GM23338 (cell line): ENCODE data around the gene CDC42BPB. TPM values are rescaled to one million over a fixed set of nuclear protein-coding genes. Genes with fewer than 3 reads are reported as not detected.

Experiments
- ATAC-seq: fragments of 200-7000 bp; cut with Tn5 transposase; 3 replicates; pipeline ENCODE4 v1.9.1; 2020
- DNase-seq: peaks from one replicate; pipeline ENCODE4 v3.0.0-alpha.2; 2015; ENCODE audit warnings: low spot score
- H2AFZ ChIP-seq: fragments of 200-600 bp; sonication (generic); 2 replicates; pipeline ENCODE4 v1.8.0; 2016; ENCODE audit warnings: antibody characterized with exemption, mild to moderate bottlenecking, moderate library complexity
- H3F3A ChIP-seq: fragments of 200-600 bp; sonication (generic); replicated peaks from 2 replicates; pipeline ENCODE4 v1.8.0; 2017; ENCODE audit warnings: antibody characterized with exemption, mixed run types, low read depth
- H3K27ac ChIP-seq: fragments of 200-600 bp; sonication (generic); 2 replicates; pipeline ENCODE4 v1.6.1; 2016; ENCODE audit warnings: low read depth
- H3K27me3 ChIP-seq: fragments of 200-600 bp; sonication (generic); 2 replicates; pipeline ENCODE4 v1.8.0; 2016; ENCODE audit warnings: mild to moderate bottlenecking, mixed run types, moderate library complexity; ENCODE audit not compliant: insufficient read depth
- H3K36me3 ChIP-seq: fragments of 200-600 bp; sonication (generic); 2 replicates; pipeline ENCODE4 v1.8.0; 2016; ENCODE audit warnings: mild to moderate bottlenecking; ENCODE audit not compliant: insufficient read depth
- H3K4me1 ChIP-seq: fragments of 200-600 bp; sonication (generic); 2 replicates; pipeline ENCODE4 v1.8.0; 2016; ENCODE audit warnings: mild to moderate bottlenecking, moderate library complexity; ENCODE audit not compliant: insufficient read depth
- H3K4me2 ChIP-seq: fragments of 200-600 bp; sonication (generic); 2 replicates; pipeline ENCODE4 v1.7.1; 2017; ENCODE audit warnings: mixed run types
- H3K4me3 ChIP-seq: fragments of 200-600 bp; sonication (generic); 2 replicates; pipeline ENCODE4 v1.6.1; 2016; ENCODE audit warnings: mixed run types
- H3K79me2 ChIP-seq: fragments of 200-600 bp; sonication (generic); replicated peaks from 2 replicates; pipeline ENCODE4 v1.8.0; 2017; ENCODE audit warnings: mild to moderate bottlenecking; ENCODE audit not compliant: insufficient read depth
- H3K9me2 ChIP-seq: fragments of 200-600 bp; sonication (generic); 2 replicates; pipeline ENCODE4 v1.8.0; 2017; ENCODE audit not compliant: insufficient read depth
- H4K20me1 ChIP-seq: fragments of 200-600 bp; sonication (generic); replicated peaks from 2 replicates; pipeline ENCODE4 v1.8.0; 2017; ENCODE audit warnings: mild to moderate bottlenecking; ENCODE audit not compliant: insufficient read depth
- H3K27ac Mint-ChIP-seq: 2 replicates; pipeline ENCODE4 v1.8.0; 2020; ENCODE audit warnings: inconsistent platforms, mild to moderate bottlenecking, moderate library complexity, mixed read lengths
- H3K27me3 Mint-ChIP-seq: 3 replicates; pipeline ENCODE4 v1.8.0; 2022; ENCODE audit warnings: low read depth, mild to moderate bottlenecking, moderate library complexity, mixed read lengths, inconsistent platforms; ENCODE audit not compliant: insufficient read depth, poor library complexity
- H3K36me3 Mint-ChIP-seq: 3 replicates; pipeline ENCODE4 v1.8.0; 2021; ENCODE audit warnings: low read depth, mild to moderate bottlenecking, inconsistent platforms, moderate library complexity, mixed read lengths
- H3K4me1 Mint-ChIP-seq: 3 replicates; pipeline ENCODE4 v1.8.0; 2020; ENCODE audit warnings: mild to moderate bottlenecking, inconsistent platforms, mixed read lengths
- H3K4me3 Mint-ChIP-seq: 3 replicates; pipeline ENCODE4 v1.8.0; 2021; ENCODE audit warnings: moderate library complexity, mild to moderate bottlenecking, inconsistent platforms, mixed read lengths
- H3K9me3 Mint-ChIP-seq: 3 replicates; pipeline ENCODE4 v1.8.0; 2020; ENCODE audit warnings: moderate library complexity, mild to moderate bottlenecking, inconsistent platforms, mixed read lengths
- CREB1 ChIP-seq: fragments of 250-450 bp; sonication (Bioruptor Pico); IDR thresholded peaks from 2 replicates; pipeline ENCODE4 v1.5.0; 2020; ENCODE audit warnings: low read depth, mild to moderate bottlenecking, moderate library complexity
- EZH2 ChIP-seq: fragments of 200-600 bp; sonication (generic); IDR thresholded peaks from one replicate; pipeline ENCODE4 v1.8.0; 2017; ENCODE audit warnings: antibody characterized with exemption, mild to moderate bottlenecking, low read depth; ENCODE audit not compliant: unreplicated experiment
- EZH2phosphoT487 ChIP-seq: fragments of 200-600 bp; sonication (generic); IDR thresholded peaks from one replicate; pipeline ENCODE4 v1.8.1; 2018; ENCODE audit warnings: antibody characterized with exemption; ENCODE audit not compliant: unreplicated experiment
- JUNB ChIP-seq: IDR thresholded peaks from one replicate; pipeline ENCODE4 v1.6.1; 2016; ENCODE audit warnings: antibody characterized with exemption; ENCODE audit not compliant: unreplicated experiment
- NANOG ChIP-seq: IDR thresholded peaks from 2 replicates; pipeline ENCODE4 v1.6.1; 2016; ENCODE audit warnings: antibody characterized with exemption, borderline replicate concordance
- POLR2AphosphoS5 ChIP-seq: IDR thresholded peaks from 2 replicates; pipeline ENCODE4 v1.6.1; 2016; ENCODE audit warnings: antibody characterized with exemption, low read depth
- STAT1 ChIP-seq: IDR thresholded peaks from one replicate; pipeline ENCODE4 v1.6.1; 2016; ENCODE audit warnings: antibody characterized with exemption; ENCODE audit not compliant: unreplicated experiment
- ZNF114 ChIP-seq: fragments of 250-450 bp; sonication (Bioruptor Pico); IDR thresholded peaks from 2 replicates; pipeline ENCODE4 v1.5.0; 2020; ENCODE audit warnings: mild to moderate bottlenecking, moderate library complexity
- ZNF331 ChIP-seq: fragments of 250-450 bp; sonication (Bioruptor Pico); IDR thresholded peaks from 2 replicates; pipeline ENCODE4 v1.5.0; 2020; ENCODE audit warnings: low read depth, mild to moderate bottlenecking, moderate library complexity
- polyA plus RNA-seq: library from polyadenylated mRNA; unstranded; fragments of >200 nt; fragmentation: Nextera tagmentation; extraction: Ambion mirVana; gene quantifications from 2 replicates; pipeline ENCODE4 v1.2.1, GENCODE V29; 2016
- total RNA-seq: library from RNA; depleted of rRNA; stranded (reverse); fragments of >200 nt; shearing (Covaris generic); gene quantifications from 2 replicates; pipeline ENCODE4 v1.2.3, GENCODE V29; 2014
- TF ChIP-seq, protein P1 (sequence below): IDR thresholded peaks from 2 replicates; pipeline ENCODE4 v1.6.1; 2016; ENCODE audit warnings: antibody characterized with exemption
- TF ChIP-seq, protein P2 (sequence below): IDR thresholded peaks from one replicate; pipeline ENCODE4 v1.6.1; 2018; ENCODE audit warnings: antibody characterized with exemption; ENCODE audit not compliant: unreplicated experiment
- TF ChIP-seq, protein P3 (sequence below): fragments of 250-450 bp; sonication (Bioruptor Pico); IDR thresholded peaks from 2 replicates; pipeline ENCODE4 v1.5.0; 2020; ENCODE audit warnings: mild to moderate bottlenecking, moderate library complexity
- TF ChIP-seq, protein P4 (sequence below), 2 experiments: fragments of 200-600 bp in 1 of 2; sonication (generic) in 1 of 2; conservative IDR thresholded peaks; 2 replicates each; pipeline versions ENCODE4 v1.5.1 to v1.6.1; 2016 to 2017; ENCODE audit warnings: antibody characterized with exemption in 2 of 2, low read depth in 2 of 2, mild to moderate bottlenecking in 2 of 2, moderate library complexity in 1 of 2

The CDC42BPB gene
- total and polyA plus RNA-seq, 2 experiments from 2014 or later = 12.3 to 127 TPM

DNA sequence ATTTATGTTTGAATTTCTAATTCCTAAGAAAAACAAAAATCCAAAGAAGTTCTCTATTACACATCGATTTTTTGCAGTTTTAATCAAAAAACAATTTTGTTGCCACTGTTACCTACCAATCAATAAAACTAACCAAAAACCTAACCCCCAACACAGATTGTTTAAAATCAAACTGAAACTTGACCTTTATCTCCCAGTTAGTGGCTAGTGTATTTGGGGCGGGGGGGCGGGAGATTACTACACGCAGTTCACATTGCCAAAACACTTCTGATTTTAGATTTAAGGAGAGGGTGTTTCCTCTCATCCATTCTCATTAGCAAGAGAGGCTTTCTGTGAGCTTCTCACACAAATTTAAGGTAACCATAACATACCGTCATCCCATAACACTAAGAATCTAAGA, 6.4 kb downstream of the CDC42BPB start:
- Mint-ChIP-seq H3K27me3 (no peaks in the 10 kb centered on the region), H3K9me3 (no peaks in the 10 kb centered on the region), H3K4me1 (peaks cover 21% of the 10 kb centered on the region), H3K36me3 (peaks cover 4% of the 10 kb centered on the region; the same call in 1 of the 3 replicates), H3K27ac (no peak overlapping the region), H3K4me3 (no peak overlapping the region)
- Histone ChIP-seq H3K4me3 (no peak overlapping the region), H3K4me1 (peaks cover 12% of the 10 kb centered on the region), H3K4me2 (no peak overlapping the region), H3K36me3 (no peaks in the 10 kb centered on the region), H3K79me2 (peaks cover 98% of the 10 kb centered on the region), H2AFZ (no peak overlapping the region), H3K9me2 (no peaks in the 10 kb centered on the region), H3F3A (0 out of 2 replicates have a peak, but pooled peaks cover 3% of the 10 kb centered on the region), H3K27me3 (no peaks in the 10 kb centered on the region), H3K27ac (no peak overlapping the region), H4K20me1 (peaks cover 73% of the 10 kb centered on the region)
- ATAC-seq (no peak), DNase-seq (no peak)
- TF ChIP-seq, protein P1, sequence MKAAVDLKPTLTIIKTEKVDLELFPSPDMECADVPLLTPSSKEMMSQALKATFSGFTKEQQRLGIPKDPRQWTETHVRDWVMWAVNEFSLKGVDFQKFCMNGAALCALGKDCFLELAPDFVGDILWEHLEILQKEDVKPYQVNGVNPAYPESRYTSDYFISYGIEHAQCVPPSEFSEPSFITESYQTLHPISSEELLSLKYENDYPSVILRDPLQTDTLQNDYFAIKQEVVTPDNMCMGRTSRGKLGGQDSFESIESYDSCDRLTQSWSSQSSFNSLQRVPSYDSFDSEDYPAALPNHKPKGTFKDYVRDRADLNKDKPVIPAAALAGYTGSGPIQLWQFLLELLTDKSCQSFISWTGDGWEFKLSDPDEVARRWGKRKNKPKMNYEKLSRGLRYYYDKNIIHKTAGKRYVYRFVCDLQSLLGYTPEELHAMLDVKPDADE = no peak
- TF ChIP-seq NANOG (no peak), POLR2AphosphoS5 (no peak), ZNF114 (CRISPR knock-in tag) (no peak), JUNB (no peak), EZH2 (no peak), CREB1 (CRISPR knock-in tag) (no peak), EZH2phosphoT487 (no peak), STAT1 (no peak), ZNF331 (CRISPR knock-in tag) (no peak)
- TF ChIP-seq, protein P2, sequence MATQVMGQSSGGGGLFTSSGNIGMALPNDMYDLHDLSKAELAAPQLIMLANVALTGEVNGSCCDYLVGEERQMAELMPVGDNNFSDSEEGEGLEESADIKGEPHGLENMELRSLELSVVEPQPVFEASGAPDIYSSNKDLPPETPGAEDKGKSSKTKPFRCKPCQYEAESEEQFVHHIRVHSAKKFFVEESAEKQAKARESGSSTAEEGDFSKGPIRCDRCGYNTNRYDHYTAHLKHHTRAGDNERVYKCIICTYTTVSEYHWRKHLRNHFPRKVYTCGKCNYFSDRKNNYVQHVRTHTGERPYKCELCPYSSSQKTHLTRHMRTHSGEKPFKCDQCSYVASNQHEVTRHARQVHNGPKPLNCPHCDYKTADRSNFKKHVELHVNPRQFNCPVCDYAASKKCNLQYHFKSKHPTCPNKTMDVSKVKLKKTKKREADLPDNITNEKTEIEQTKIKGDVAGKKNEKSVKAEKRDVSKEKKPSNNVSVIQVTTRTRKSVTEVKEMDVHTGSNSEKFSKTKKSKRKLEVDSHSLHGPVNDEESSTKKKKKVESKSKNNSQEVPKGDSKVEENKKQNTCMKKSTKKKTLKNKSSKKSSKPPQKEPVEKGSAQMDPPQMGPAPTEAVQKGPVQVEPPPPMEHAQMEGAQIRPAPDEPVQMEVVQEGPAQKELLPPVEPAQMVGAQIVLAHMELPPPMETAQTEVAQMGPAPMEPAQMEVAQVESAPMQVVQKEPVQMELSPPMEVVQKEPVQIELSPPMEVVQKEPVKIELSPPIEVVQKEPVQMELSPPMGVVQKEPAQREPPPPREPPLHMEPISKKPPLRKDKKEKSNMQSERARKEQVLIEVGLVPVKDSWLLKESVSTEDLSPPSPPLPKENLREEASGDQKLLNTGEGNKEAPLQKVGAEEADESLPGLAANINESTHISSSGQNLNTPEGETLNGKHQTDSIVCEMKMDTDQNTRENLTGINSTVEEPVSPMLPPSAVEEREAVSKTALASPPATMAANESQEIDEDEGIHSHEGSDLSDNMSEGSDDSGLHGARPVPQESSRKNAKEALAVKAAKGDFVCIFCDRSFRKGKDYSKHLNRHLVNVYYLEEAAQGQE = no peak
- TF ChIP-seq, protein P3, sequence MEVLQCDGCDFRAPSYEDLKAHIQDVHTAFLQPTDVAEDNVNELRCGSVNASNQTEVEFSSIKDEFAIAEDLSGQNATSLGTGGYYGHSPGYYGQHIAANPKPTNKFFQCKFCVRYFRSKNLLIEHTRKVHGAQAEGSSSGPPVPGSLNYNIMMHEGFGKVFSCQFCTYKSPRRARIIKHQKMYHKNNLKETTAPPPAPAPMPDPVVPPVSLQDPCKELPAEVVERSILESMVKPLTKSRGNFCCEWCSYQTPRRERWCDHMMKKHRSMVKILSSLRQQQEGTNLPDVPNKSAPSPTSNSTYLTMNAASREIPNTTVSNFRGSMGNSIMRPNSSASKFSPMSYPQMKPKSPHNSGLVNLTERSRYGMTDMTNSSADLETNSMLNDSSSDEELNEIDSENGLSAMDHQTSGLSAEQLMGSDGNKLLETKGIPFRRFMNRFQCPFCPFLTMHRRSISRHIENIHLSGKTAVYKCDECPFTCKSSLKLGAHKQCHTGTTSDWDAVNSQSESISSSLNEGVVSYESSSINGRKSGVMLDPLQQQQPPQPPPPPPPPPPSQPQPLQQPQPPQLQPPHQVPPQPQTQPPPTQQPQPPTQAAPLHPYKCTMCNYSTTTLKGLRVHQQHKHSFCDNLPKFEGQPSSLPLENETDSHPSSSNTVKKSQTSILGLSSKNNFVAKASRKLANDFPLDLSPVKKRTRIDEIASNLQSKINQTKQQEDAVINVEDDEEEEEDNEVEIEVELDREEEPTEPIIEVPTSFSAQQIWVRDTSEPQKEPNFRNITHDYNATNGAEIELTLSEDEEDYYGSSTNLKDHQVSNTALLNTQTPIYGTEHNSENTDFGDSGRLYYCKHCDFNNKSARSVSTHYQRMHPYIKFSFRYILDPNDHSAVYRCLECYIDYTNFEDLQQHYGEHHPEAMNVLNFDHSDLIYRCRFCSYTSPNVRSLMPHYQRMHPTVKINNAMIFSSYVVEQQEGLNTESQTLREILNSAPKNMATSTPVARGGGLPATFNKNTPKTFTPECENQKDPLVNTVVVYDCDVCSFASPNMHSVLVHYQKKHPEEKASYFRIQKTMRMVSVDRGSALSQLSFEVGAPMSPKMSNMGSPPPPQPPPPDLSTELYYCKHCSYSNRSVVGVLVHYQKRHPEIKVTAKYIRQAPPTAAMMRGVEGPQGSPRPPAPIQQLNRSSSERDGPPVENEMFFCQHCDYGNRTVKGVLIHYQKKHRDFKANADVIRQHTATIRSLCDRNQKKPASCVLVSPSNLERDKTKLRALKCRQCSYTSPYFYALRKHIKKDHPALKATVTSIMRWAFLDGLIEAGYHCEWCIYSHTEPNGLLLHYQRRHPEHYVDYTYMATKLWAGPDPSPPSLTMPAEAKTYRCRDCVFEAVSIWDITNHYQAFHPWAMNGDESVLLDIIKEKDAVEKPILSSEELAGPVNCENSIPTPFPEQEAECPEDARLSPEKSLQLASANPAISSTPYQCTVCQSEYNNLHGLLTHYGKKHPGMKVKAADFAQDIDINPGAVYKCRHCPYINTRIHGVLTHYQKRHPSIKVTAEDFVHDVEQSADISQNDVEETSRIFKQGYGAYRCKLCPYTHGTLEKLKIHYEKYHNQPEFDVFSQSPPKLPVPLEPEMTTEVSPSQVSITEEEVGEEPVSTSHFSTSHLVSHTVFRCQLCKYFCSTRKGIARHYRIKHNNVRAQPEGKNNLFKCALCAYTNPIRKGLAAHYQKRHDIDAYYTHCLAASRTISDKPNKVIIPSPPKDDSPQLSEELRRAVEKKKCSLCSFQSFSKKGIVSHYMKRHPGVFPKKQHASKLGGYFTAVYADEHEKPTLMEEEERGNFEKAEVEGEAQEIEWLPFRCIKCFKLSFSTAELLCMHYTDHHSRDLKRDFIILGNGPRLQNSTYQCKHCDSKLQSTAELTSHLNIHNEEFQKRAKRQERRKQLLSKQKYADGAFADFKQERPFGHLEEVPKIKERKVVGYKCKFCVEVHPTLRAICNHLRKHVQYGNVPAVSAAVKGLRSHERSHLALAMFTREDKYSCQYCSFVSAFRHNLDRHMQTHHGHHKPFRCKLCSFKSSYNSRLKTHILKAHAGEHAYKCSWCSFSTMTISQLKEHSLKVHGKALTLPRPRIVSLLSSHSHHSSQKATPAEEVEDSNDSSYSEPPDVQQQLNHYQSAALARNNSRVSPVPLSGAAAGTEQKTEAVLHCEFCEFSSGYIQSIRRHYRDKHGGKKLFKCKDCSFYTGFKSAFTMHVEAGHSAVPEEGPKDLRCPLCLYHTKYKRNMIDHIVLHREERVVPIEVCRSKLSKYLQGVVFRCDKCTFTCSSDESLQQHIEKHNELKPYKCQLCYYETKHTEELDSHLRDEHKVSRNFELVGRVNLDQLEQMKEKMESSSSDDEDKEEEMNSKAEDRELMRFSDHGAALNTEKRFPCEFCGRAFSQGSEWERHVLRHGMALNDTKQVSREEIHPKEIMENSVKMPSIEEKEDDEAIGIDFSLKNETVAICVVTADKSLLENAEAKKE (CRISPR knock-in tag) = no peak
- TF ChIP-seq, protein P4, sequence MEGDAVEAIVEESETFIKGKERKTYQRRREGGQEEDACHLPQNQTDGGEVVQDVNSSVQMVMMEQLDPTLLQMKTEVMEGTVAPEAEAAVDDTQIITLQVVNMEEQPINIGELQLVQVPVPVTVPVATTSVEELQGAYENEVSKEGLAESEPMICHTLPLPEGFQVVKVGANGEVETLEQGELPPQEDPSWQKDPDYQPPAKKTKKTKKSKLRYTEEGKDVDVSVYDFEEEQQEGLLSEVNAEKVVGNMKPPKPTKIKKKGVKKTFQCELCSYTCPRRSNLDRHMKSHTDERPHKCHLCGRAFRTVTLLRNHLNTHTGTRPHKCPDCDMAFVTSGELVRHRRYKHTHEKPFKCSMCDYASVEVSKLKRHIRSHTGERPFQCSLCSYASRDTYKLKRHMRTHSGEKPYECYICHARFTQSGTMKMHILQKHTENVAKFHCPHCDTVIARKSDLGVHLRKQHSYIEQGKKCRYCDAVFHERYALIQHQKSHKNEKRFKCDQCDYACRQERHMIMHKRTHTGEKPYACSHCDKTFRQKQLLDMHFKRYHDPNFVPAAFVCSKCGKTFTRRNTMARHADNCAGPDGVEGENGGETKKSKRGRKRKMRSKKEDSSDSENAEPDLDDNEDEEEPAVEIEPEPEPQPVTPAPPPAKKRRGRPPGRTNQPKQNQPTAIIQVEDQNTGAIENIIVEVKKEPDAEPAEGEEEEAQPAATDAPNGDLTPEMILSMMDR (conservative IDR thresholded peaks at IDR 0.05; ENCODE audit: low read depth in 2 of 2) = no peak
